IMR-90 (cell line): ENCODE results near the gene NGEF. TPM values are rescaled to one million over a fixed set of nuclear protein-coding genes. Genes with fewer than 3 reads are reported as not detected.

ENCODE experiments used
- ATAC-seq: fragments of 200-7000 bp; cut with Tn5 transposase; 2 replicates; pipeline ENCODE4 v1.9.1; 2020; ENCODE audit warnings: low read depth, mild to moderate bottlenecking, moderate library complexity
- BruUV-seq: library from RNA; stranded (reverse); fragments of 400-500 nt; replicated peaks from 2 replicates; lab custom pipeline; 2021; lab: Mats Ljungman, UMichigan
- CTCF ChIA-PET: fragments of 300-600 bp; formaldehyde crosslinking; extraction: SDS; loops from one replicate; lab custom pipeline; 2021; ENCODE audit warnings: antibody characterized with exemption; lab: Yijun Ruan, JAX
- POLR2A ChIA-PET: fragments of 300-600 bp; sonication (Branson Sonifier 250); formaldehyde crosslinking; loops from one replicate; lab custom pipeline; 2022; ENCODE audit warnings: antibody characterized with exemption; ENCODE audit not compliant: unreplicated experiment; lab: Charles Lee
- DNase-seq: peaks from one replicate; pipeline ENCODE4 v3.0.0; 2013
- H2AFZ ChIP-seq: replicated peaks from 2 replicates; pipeline ENCODE3; 2013; ENCODE audit warnings: low read length, mild to moderate bottlenecking; ENCODE audit not compliant: poor library complexity
- H2AK5ac ChIP-seq: 2 replicates; pipeline ENCODE4 v1.6.1; 2013; ENCODE audit warnings: low read depth, low read length, inconsistent platforms
- H2AK9ac ChIP-seq: replicated peaks from 2 replicates; pipeline ENCODE3; 2013; ENCODE audit warnings: mild to moderate bottlenecking, low read depth, low read length, moderate library complexity; ENCODE audit not compliant: poor library complexity
- H2BK120ac ChIP-seq: 2 replicates; pipeline ENCODE4 v1.6.1; 2013; ENCODE audit warnings: low read depth, low read length, inconsistent platforms
- H2BK15ac ChIP-seq: 3 replicates; pipeline ENCODE4 v1.6.1; 2013; ENCODE audit warnings: low read depth, low read length, inconsistent platforms
- H2BK20ac ChIP-seq: 2 replicates; pipeline ENCODE4 v1.6.1; 2013; ENCODE audit warnings: low read depth, mild to moderate bottlenecking, inconsistent platforms, low read length, moderate library complexity
- H2BK5ac ChIP-seq: 2 replicates; pipeline ENCODE4 v1.6.1; 2013; ENCODE audit warnings: mild to moderate bottlenecking, low read depth, low read length, inconsistent platforms; ENCODE audit not compliant: poor library complexity, severe bottlenecking
- H3K14ac ChIP-seq: replicated peaks from 2 replicates; pipeline ENCODE4 v1.6.1; 2013; ENCODE audit warnings: low read depth, low read length, inconsistent platforms
- H3K18ac ChIP-seq: 2 replicates; pipeline ENCODE4 v1.6.1; 2013; ENCODE audit warnings: low read depth, low read length, control low read depth
- H3K23ac ChIP-seq: 2 replicates; pipeline ENCODE4 v1.6.1; 2013; ENCODE audit warnings: low read depth, low read length, inconsistent platforms
- H3K27ac ChIP-seq: 2 replicates; pipeline ENCODE4 v1.5.1; 2013; ENCODE audit warnings: mild to moderate bottlenecking, control low read depth, low read length; ENCODE audit not compliant: insufficient read depth
- H3K27me3 ChIP-seq: 2 replicates; pipeline ENCODE4 v1.6.1; 2013; ENCODE audit warnings: low read length; ENCODE audit not compliant: control insufficient read depth, insufficient read depth
- H3K36me3 ChIP-seq: 2 replicates; pipeline ENCODE4 v1.6.1; 2013; ENCODE audit warnings: low read length, mixed read lengths; ENCODE audit not compliant: control insufficient read depth, insufficient read depth
- H3K4ac ChIP-seq: 2 replicates; pipeline ENCODE4 v1.6.1; 2013; ENCODE audit warnings: low read depth, low read length, inconsistent platforms
- H3K4me1 ChIP-seq: 2 replicates; pipeline ENCODE4 v1.6.1; 2013; ENCODE audit warnings: low read length, mixed read lengths; ENCODE audit not compliant: control insufficient read depth, insufficient read depth
- H3K4me2 ChIP-seq: 2 replicates; pipeline ENCODE4 v1.6.1; 2013; ENCODE audit warnings: low read depth, mild to moderate bottlenecking, control low read depth, low read length, moderate library complexity
- H3K4me3 ChIP-seq: 2 replicates; pipeline ENCODE4 v1.5.1; 2013; ENCODE audit warnings: low read depth, mild to moderate bottlenecking, control low read depth, low read length, moderate library complexity; ENCODE audit not compliant: insufficient read depth
- H3K56ac ChIP-seq: 2 replicates; pipeline ENCODE4 v1.6.1; 2013; ENCODE audit warnings: low read length, inconsistent platforms; ENCODE audit not compliant: insufficient read depth; ENCODE audit errors: extremely low read depth
- H3K79me1 ChIP-seq, 2 experiments: 2 replicates each; pipeline ENCODE4 v1.6.1; 2013; ENCODE audit warnings: low read length in 2 of 2, inconsistent platforms in 1 of 2, low read depth in 1 of 2
- H3K9ac ChIP-seq: 2 replicates; pipeline ENCODE4 v1.6.1; 2013; ENCODE audit warnings: low read depth, low read length, control low read depth
- H3K9me1 ChIP-seq: 2 replicates; pipeline ENCODE4 v1.6.1; 2013; ENCODE audit warnings: low read length, inconsistent platforms; ENCODE audit not compliant: insufficient read depth
- H3K9me3 ChIP-seq: 2 replicates; pipeline ENCODE4 v1.6.1; 2013; ENCODE audit warnings: low read length; ENCODE audit not compliant: control insufficient read depth, insufficient read depth
- H4K20me1 ChIP-seq: 2 replicates; pipeline ENCODE4 v1.6.1; 2013; ENCODE audit warnings: low read length, inconsistent platforms; ENCODE audit not compliant: insufficient read depth
- H4K5ac ChIP-seq: 2 replicates; pipeline ENCODE4 v1.6.1; 2013; ENCODE audit warnings: mild to moderate bottlenecking, low read depth, low read length, control low read depth
- H4K8ac ChIP-seq, 2 experiments: 2 replicates each; pipeline ENCODE4 v1.6.1; 2013; ENCODE audit warnings: low read depth in 2 of 2, low read length in 2 of 2, control low read depth in 1 of 2, inconsistent platforms in 1 of 2
- H4K91ac ChIP-seq: 2 replicates; pipeline ENCODE4 v1.6.1; 2013; ENCODE audit warnings: low read depth, low read length, inconsistent platforms; ENCODE audit not compliant: insufficient read depth
- BHLHE40 ChIP-seq: fragments of 150-350 bp; IDR thresholded peaks from 2 replicates; pipeline ENCODE4 v1.6.1; 2016; ENCODE audit warnings: mild to moderate bottlenecking, low read depth, low read length
- CHD1 ChIP-seq: IDR thresholded peaks from 2 replicates; pipeline ENCODE4 v1.6.1; 2012; ENCODE audit warnings: low read depth, low read length, improper control_type of control experiment
- WGBS, 2 experiments: methylation state at CpG; one replicate each; pipeline versions ENCODE4 v1.1.5 to v1.1.7; 2013; ENCODE audit warnings: missing lambda C conversion rate in 2 of 2; ENCODE audit not compliant: insufficient read length in 1 of 2; ENCODE audit errors: extremely low coverage in 2 of 2; 5-methylcytosine and 5-hydroxymethylcytosine counted together
- dilution Hi-C: fragments of 300-500 bp; cut with HindIII; formaldehyde crosslinking; loops from one replicate; pipeline ENCODE4 v1.14.3; 2018; ENCODE audit warnings: low sequenced_read_pairs; ENCODE audit not compliant: unreplicated experiment
- in situ Hi-C: fragments of 300-500 bp; cut with MboI; formaldehyde crosslinking; loops from 3 replicates; pipeline ENCODE4 v1.14.3; 2019; ENCODE audit warnings: low sequenced_read_pairs, inconsistent platforms, mixed read lengths
- intact Hi-C: fragments of 100-400 bp; cut with micrococcal nuclease; formaldehyde crosslinking; loops from 2 replicates; pipeline ENCODE4 v1.10.0; 2022
- polyA plus RNA-seq, 3 experiments: library from polyadenylated mRNA; depleted of rRNA; stranded (reverse); fragments of >200 nt; gene quantifications; 2 replicates each; pipeline ENCODE4 v1.2.3, GENCODE V29; 2012; ENCODE audit warnings: low replicate concordance in 1 of 3
- total RNA-seq: library from RNA; depleted of rRNA; stranded (reverse); fragments of >200 nt; gene quantifications from 2 replicates; pipeline ENCODE4 v1.2.3, GENCODE V29; 2012

NGEF gene
- total and polyA plus RNA-seq, 2 of the 4 experiments (the other 2 are of a cell fraction) = 1.1 to 1.7 TPM

- in situ Hi-C loops (no loop called here), intact Hi-C loops (loop anchor here (5.0 kb wide), 1 partner anchor 39 kb away; no protein-coding TSS in a partner anchor), dilution Hi-C loops (no loop called here)
- H3K14ac ChIP-seq = no peak overlapping the region
- no peaks in the 10 kb centered on the region for H3K36me3 ChIP-seq
- no peak overlapping the region for H3K4me3 ChIP-seq
- TF ChIP-seq BHLHE40 (peak; percentile 29; the same call in 1 of the 2 replicates), CHD1 (no peak)
- BruUV-seq = no TSS peak
- peak; percentile 50 for DNase-seq
- H2BK120ac ChIP-seq = no peak overlapping the region
- H2BK5ac ChIP-seq = no peak overlapping the region
- no peak overlapping the region for H3K27ac ChIP-seq
- H4K5ac ChIP-seq = no peak overlapping the region
- no peak overlapping the region for H3K4me2 ChIP-seq
- no peak overlapping the region for H4K8ac ChIP-seq
- no peaks in the 10 kb centered on the region for H4K20me1 ChIP-seq
- peak; percentile 67; the same call in 1 of the 2 replicates for ATAC-seq
- no peak overlapping the region for H3K56ac ChIP-seq
- no peak overlapping the region for H2AK9ac ChIP-seq
- no peak overlapping the region for H3K9ac ChIP-seq
- no peaks in the 10 kb centered on the region for H3K9me1 ChIP-seq
- no peak overlapping the region for H2AFZ ChIP-seq
- H3K27me3 ChIP-seq = peaks cover 6% of the 10 kb centered on the region
- no peak overlapping the region for H3K23ac ChIP-seq
- no peak overlapping the region for H3K18ac ChIP-seq
- no peak overlapping the region for H2AK5ac ChIP-seq
- H3K4me1 ChIP-seq = no peaks in the 10 kb centered on the region
- H4K91ac ChIP-seq = no peak overlapping the region
- H3K79me1 ChIP-seq = no peaks in the 10 kb centered on the region
- no peaks in the 10 kb centered on the region for H3K9me3 ChIP-seq
- POLR2A ChIA-PET = no interaction called here
- no peak overlapping the region for H2BK15ac ChIP-seq
- no peak overlapping the region for H3K4ac ChIP-seq
- no peak overlapping the region for H2BK20ac ChIP-seq
- CTCF ChIA-PET = no interaction called here
- WGBS, 2 experiments = 43% methylated on average over 1 of the region's 4 CpGs; no CpG with 5 or more reads in 1 of the 2 experiments
Measured at GRCh38 chr2:233026198-233026813, 13.2 kb upstream of the NGEF start.
